K562 (cell line): ENCODE data around the gene ROBO2. TPM values are rescaled to one million over a fixed set of nuclear protein-coding genes. Genes with fewer than 3 reads are reported as not detected.

Experiments
- ATAC-seq: fragments of 200-7000 bp; cut with Tn5 transposase; 3 replicates; pipeline ENCODE4 v1.9.1; 2020; ENCODE audit warnings: moderate library complexity
- BruUV-seq: library from RNA; stranded (reverse); fragments of 400-500 nt; replicated peaks from 2 replicates; lab custom pipeline; 2021; lab: Mats Ljungman, UMichigan
- CTCF ChIA-PET: fragments of 300-600 bp; formaldehyde crosslinking; extraction: SDS; loops from one replicate; lab custom pipeline; 2021; ENCODE audit warnings: low intra/inter-chr PET ratio; lab: Yijun Ruan, JAX
- POLR2A ChIA-PET: fragments of 300-600, 350-650 bp; sonication (Branson Sonifier 250); formaldehyde crosslinking; extraction: SDS; loops from one replicate; lab custom pipeline; 2021; ENCODE audit warnings: antibody characterized with exemption, inconsistent platforms; lab: Yijun Ruan, JAX
- DNase-seq, 4 experiments: peaks; one replicate each; pipeline versions ENCODE4 v3.0.0 to v3.0.0-alpha.2; 2011 to 2018; ENCODE audit warnings: low spot score in 3 of 4, mixed read lengths in 3 of 4; ENCODE audit errors: extremely low read depth in 1 of 4
- FAIRE-seq: peaks from 2 replicates; lab custom pipeline; 2011; peaks lifted over from hg19 to GRCh38; lab: Jason Lieb, UNC
- H2AFZ ChIP-seq: 2 replicates; pipeline ENCODE4 v1.6.0; 2011; ENCODE audit warnings: low read depth, low read length, control low read depth, inconsistent platforms
- H3K27ac ChIP-seq: fragments of 200-600 bp; 3 replicates; pipeline ENCODE4 v1.8.0; 2011; ENCODE audit warnings: low read depth, mild to moderate bottlenecking, control low read depth, inconsistent platforms, low read length, moderate library complexity, mixed read lengths; ENCODE audit errors: extremely low read depth
- H3K27me3 ChIP-seq, 2 experiments: fragments of 300-600 bp in 1 of 2; 2 replicates in 1 of 2; 3 replicates in 1 of 2; pipeline versions ENCODE4 v1.6.0 to v1.8.0; 2011; ENCODE audit warnings: inconsistent platforms in 2 of 2, low read length in 2 of 2, mild to moderate bottlenecking in 1 of 2, mixed read lengths in 1 of 2, moderate library complexity in 1 of 2; ENCODE audit not compliant: control insufficient read depth in 2 of 2, insufficient read depth in 2 of 2
- H3K36me3 ChIP-seq: fragments of 300-600 bp; 3 replicates; pipeline ENCODE4 v1.8.0; 2011; ENCODE audit warnings: mild to moderate bottlenecking, low read length, inconsistent platforms; ENCODE audit not compliant: control insufficient read depth, insufficient read depth
- H3K4me1 ChIP-seq, 2 experiments: fragments of 200-600 bp in 1 of 2; replicated peaks in 1 of 2; 2 replicates in 1 of 2; 3 replicates in 1 of 2; pipeline versions ENCODE4 v1.5.1 to v1.8.0; 2011; ENCODE audit warnings: inconsistent platforms in 2 of 2, low read length in 2 of 2, mild to moderate bottlenecking in 1 of 2, mixed read lengths in 1 of 2, moderate library complexity in 1 of 2; ENCODE audit not compliant: control insufficient read depth in 2 of 2, insufficient read depth in 2 of 2
- H3K4me2 ChIP-seq: 2 replicates; pipeline ENCODE4 v1.6.1; 2011; ENCODE audit warnings: low read length, control low read depth, inconsistent platforms, mixed read lengths; ENCODE audit not compliant: insufficient read depth
- H3K4me3 ChIP-seq: fragments of 200-600 bp; sonication (generic), shearing (Covaris generic); 2 replicates; pipeline ENCODE4 v1.5.1; 2016; ENCODE audit warnings: control low read depth, inconsistent platforms
- H3K79me2 ChIP-seq: fragments of 200-600 bp; 3 replicates; pipeline ENCODE4 v1.8.0; 2011; ENCODE audit warnings: low read length, inconsistent platforms; ENCODE audit not compliant: control insufficient read depth, insufficient read depth
- H3K9ac ChIP-seq, 2 experiments: 2 replicates each; pipeline versions ENCODE4 v1.6.0 to v1.6.1; 2011; ENCODE audit warnings: low read depth in 2 of 2, low read length in 2 of 2, control low read depth in 1 of 2, inconsistent platforms in 1 of 2, mild to moderate bottlenecking in 1 of 2, mixed read lengths in 1 of 2; ENCODE audit not compliant: insufficient read depth in 1 of 2
- H3K9me1 ChIP-seq: one replicate; pipeline ENCODE4 v1.6.0; 2011; ENCODE audit warnings: inconsistent platforms, mild to moderate bottlenecking, low read length, moderate library complexity; ENCODE audit not compliant: control insufficient read depth, insufficient read depth
- H3K9me3 ChIP-seq: replicated peaks from 2 replicates; pipeline ENCODE4 v1.5.1; 2011; ENCODE audit warnings: low read depth, low read length, inconsistent platforms; ENCODE audit not compliant: control insufficient read depth, insufficient read depth
- H4K20me1 ChIP-seq: replicated peaks from 2 replicates; pipeline ENCODE4 v1.6.1; 2011; ENCODE audit warnings: low read length, inconsistent platforms, mixed read lengths; ENCODE audit not compliant: control insufficient read depth, insufficient read depth
- BCL6 ChIP-seq: fragments of 250-450 bp; sonication (Bioruptor Pico); IDR thresholded peaks from 2 replicates; pipeline ENCODE4 v1.4.0; 2020
- BRCA1 ChIP-seq, 2 experiments: fragments of 450-650 bp in 1 of 2; sonication (generic) in 1 of 2; formaldehyde crosslinking in 1 of 2; IDR thresholded peaks; 2 replicates each; pipeline versions ENCODE4 v1.5.0 to v1.6.1; 2017 to 2020; ENCODE audit warnings: mild to moderate bottlenecking in 1 of 2, missing genetic modification reagents in 1 of 2
- E2F6 ChIP-seq, 2 experiments: IDR thresholded peaks; 2 replicates each; pipeline ENCODE4 v1.6.1; 2011; ENCODE audit warnings: borderline replicate concordance in 1 of 2, control low read depth in 1 of 2, low read depth in 1 of 2, low read length in 1 of 2, mild to moderate bottlenecking in 1 of 2, mixed read lengths in 1 of 2, moderate library complexity in 1 of 2; ENCODE audit not compliant: insufficient read depth in 1 of 2, insufficient read length in 1 of 2, poor library complexity in 1 of 2, severe bottlenecking in 1 of 2; ENCODE audit errors: extremely low read depth in 1 of 2
- ETV1 ChIP-seq: fragments of 450-650 bp; conservative IDR thresholded peaks from 2 replicates; pipeline ENCODE4 v1.6.1; 2016; ENCODE audit warnings: missing genetic modification characterization, control low read depth, low read depth, missing compliant biosample characterization
- GABPB2 ChIP-seq: fragments of 250-450 bp; sonication (Bioruptor Pico); conservative IDR thresholded peaks from 2 replicates; pipeline ENCODE4 v1.5.1; 2021; ENCODE audit warnings: mild to moderate bottlenecking
- HCFC1 ChIP-seq: IDR thresholded peaks from 2 replicates; pipeline ENCODE4 v1.6.1; 2012; ENCODE audit warnings: low read depth, low read length, improper control_type of control experiment
- HNRNPUL1 ChIP-seq: fragments of 200-400 bp; formaldehyde crosslinking; IDR thresholded peaks from 2 replicates; pipeline ENCODE4 v1.6.1; 2017; ENCODE audit warnings: low read length
- NFIX ChIP-seq: fragments of 250-450 bp; sonication (Bioruptor Pico); IDR thresholded peaks from 2 replicates; pipeline ENCODE4 v1.4.0; 2020; ENCODE audit warnings: low read depth, mild to moderate bottlenecking, moderate library complexity
- POLR3A ChIP-seq: IDR thresholded peaks from 2 replicates; pipeline ENCODE4 v1.6.1; 2011; ENCODE audit warnings: borderline replicate concordance, mild to moderate bottlenecking, moderate library complexity; ENCODE audit not compliant: insufficient read length, insufficient read depth; ENCODE audit errors: extremely low read depth
- SFPQ ChIP-seq: fragments of 200-400 bp; formaldehyde crosslinking; IDR thresholded peaks from 2 replicates; pipeline ENCODE4 v1.6.1; 2017; ENCODE audit warnings: mild to moderate bottlenecking, low read depth, low read length, moderate library complexity
- STAT6 ChIP-seq: sonication (generic); formaldehyde crosslinking; IDR thresholded peaks from 2 replicates; pipeline ENCODE4 v1.8.1; 2023; ENCODE audit warnings: mild to moderate bottlenecking, missing genetic modification reagents
- ZBTB17 ChIP-seq: fragments of 450-650 bp; formaldehyde crosslinking; IDR thresholded peaks from 2 replicates; pipeline ENCODE4 v1.4.0; 2020; ENCODE audit warnings: mild to moderate bottlenecking
- ZBTB8A ChIP-seq: fragments of 450-650 bp; IDR thresholded peaks from 2 replicates; pipeline ENCODE4 v1.6.1; 2018; ENCODE audit warnings: mild to moderate bottlenecking, moderate library complexity; ENCODE audit not compliant: partially characterized antibody
- ZNF212 ChIP-seq: fragments of 450-650 bp; formaldehyde crosslinking; IDR thresholded peaks from 2 replicates; pipeline ENCODE4 v1.4.0; 2020; ENCODE audit warnings: mild to moderate bottlenecking
- ZNF224 ChIP-seq: sonication (generic); formaldehyde crosslinking; IDR thresholded peaks from 2 replicates; pipeline ENCODE4 v1.8.0; 2022; ENCODE audit warnings: mild to moderate bottlenecking, missing genetic modification reagents
- ZNF3 ChIP-seq: fragments of 250-450 bp; sonication (Bioruptor Pico); IDR thresholded peaks from 2 replicates; pipeline ENCODE4 v1.5.0; 2021; ENCODE audit warnings: mild to moderate bottlenecking, moderate library complexity
- WGBS: fragments of 100-300 bp; shearing (Covaris generic); methylation state at CpG from one replicate; pipeline ENCODE4 v1.1.6; 2016; ENCODE audit warnings: low coverage, mixed read lengths; ENCODE audit not compliant: insufficient coverage; ENCODE audit errors: missing lambda C conversion rate; 5-methylcytosine and 5-hydroxymethylcytosine counted together
- in situ Hi-C: fragments of 300-500 bp; cut with MboI; formaldehyde crosslinking; loops from 4 replicates; pipeline ENCODE4 v1.15.0; 2018; ENCODE audit warnings: inconsistent platforms, mixed read lengths
- intact Hi-C: fragments of 100-400 bp; cut with micrococcal nuclease; formaldehyde crosslinking; loops from 2 replicates; pipeline ENCODE4 v1.14.2; 2022
- polyA plus RNA-seq, 8 experiments: library from polyadenylated mRNA; depleted of rRNA in 4 of 8; stranded (reverse) in 5 of 8; unstranded in 3 of 8; fragments of >200 nt; fragmentation: Nextera tagmentation in 2 of 8; fragmentation: Illumina TruSeq in 1 of 8; extraction: Ambion mirVana in 2 of 8; extraction: Trizol in 1 of 8; gene quantifications; 2 replicates each; pipeline versions ENCODE4 v1.2.1 to v1.2.3, GENCODE V29; 2011 to 2014; ENCODE audit warnings: inconsistent platforms in 1 of 8, missing spikeins in 1 of 8
- total RNA-seq, 7 experiments: library from RNA; depleted of rRNA in 6 of 7; stranded (reverse); fragments of >200 nt in 6 of 7; fragmentation: Illumina TruSeq in 2 of 7; extraction: Trizol in 2 of 7; gene quantifications; 2 replicates each; pipeline versions ENCODE4 v1.2.1 to v1.2.3, GENCODE V29; 2011 to 2021; ENCODE audit warnings: low replicate concordance in 1 of 7

ROBO2 gene
- total and polyA plus RNA-seq, 9 of the 15 experiments (the other 6 are each of a cell fraction or from before 2014, with no cell fraction given) = 0.84 to 3.0 (median 1.7) TPM

GRCh38 chr3:77271306-77271705 is 231.4 kb downstream of the ROBO2 start (continued):
- TF ChIP-seq STAT6 (CRISPR knock-in tag) = no peak
- TF ChIP-seq, all 486 proteins: peak for 0

GRCh38 chr3:77271711-77272110 is 231.8 kb downstream of the ROBO2 start:
- 25% methylated on average over 4 of the region's 6 CpGs for WGBS
- no peak overlapping the region for H3K27ac ChIP-seq
- H3K36me3 ChIP-seq = no peaks in the 10 kb centered on the region
- no peak overlapping the region for H3K4me2 ChIP-seq
- ChIA-PET CTCF (no interaction called here), POLR2A (no interaction called here)
- no TSS peak for BruUV-seq
- H2AFZ ChIP-seq = no peak overlapping the region
- no peak overlapping the region for H3K4me3 ChIP-seq
- H4K20me1 ChIP-seq = no peaks in the 10 kb centered on the region
- intact Hi-C loops (no loop called here), in situ Hi-C loops (no loop called here)
- FAIRE-seq (no peak), ATAC-seq (no peak), DNase-seq (no peak)
- H3K9me1 ChIP-seq = no peaks in the 10 kb centered on the region
- H3K27me3 ChIP-seq = no peaks in the 10 kb centered on the region
- no peak overlapping the region for H3K9ac ChIP-seq
- no peaks in the 10 kb centered on the region for H3K9me3 ChIP-seq
- H3K4me1 ChIP-seq = no peaks in the 10 kb centered on the region; a peak in 1 of 5 replicates
- no peaks in the 10 kb centered on the region for H3K79me2 ChIP-seq
- TF ChIP-seq ZNF212 (CRISPR knock-in tag) = no peak
- TF ChIP-seq POLR3A = no peak
- TF ChIP-seq NFIX (CRISPR knock-in tag) = no peak
- TF ChIP-seq BRCA1 (IDR thresholded peaks at IDR 0.05) = no peak
- no peak for TF ChIP-seq BRCA1 (CRISPR knock-in tag; IDR thresholded peaks at IDR 0.05)
- TF ChIP-seq ETV1 (tag) = no peak
- no peak for TF ChIP-seq HCFC1
- TF ChIP-seq ZNF3 (CRISPR knock-in tag) = no peak
- no peak for TF ChIP-seq HNRNPUL1
- TF ChIP-seq E2F6 (IDR thresholded peaks at IDR 0.05; ENCODE audit: borderline replicate concordance in 1 of 2, extremely low read depth in 1 of 2, insufficient read depth in 1 of 2, insufficient read length in 1 of 2, low read depth in 1 of 2, low read length in 1 of 2, poor library complexity in 1 of 2, severe bottlenecking in 1 of 2) = no peak
- TF ChIP-seq ZNF224 (CRISPR knock-in tag) = no peak
- no peak for TF ChIP-seq BCL6 (CRISPR knock-in tag)
- no peak for TF ChIP-seq SFPQ
- no peak for TF ChIP-seq ZBTB17 (CRISPR knock-in tag)
- no peak for TF ChIP-seq GABPB2 (CRISPR knock-in tag)
- TF ChIP-seq ZBTB8A = no peak
